LoVo (cell line): Measurements from ENCODE around the gene ELFN2.
"Not testable (repeated sequence)": the region's sequence is repeated elsewhere in the genome, so short reads cannot be mapped to it uniquely, and the experiment has no call there.

Experiments used
- DNase-seq: peaks from one replicate; pipeline ENCODE4 v3.0.0-alpha.2; 2016; ENCODE audit warnings: low spot score

Gene ELFN2

GRCh38 chr22:37334859-37335805 is 92.1 kb downstream of the ELFN2 start:
- no peak for DNase-seq

- no peak for DNase-seq
These were observed 92.8 kb downstream of the ELFN2 start for GRCh38 chr22:37334461-37334858.

GRCh38 chr22:37333724-37334460 is 93.4 kb downstream of the ELFN2 start:
- no peak for DNase-seq

- DNase-seq = no peak
These were observed 95.3 kb downstream of the ELFN2 start for GRCh38 chr22:37331856-37332536.

GRCh38 chr22:37331034-37331428 is 96.2 kb downstream of the ELFN2 start:
- DNase-seq = no peak

GRCh38 chr22:37330200-37331033 is 96.9 kb downstream of the ELFN2 start:
- DNase-seq = no peak

- DNase-seq = no peak
These were observed 97.8 kb downstream of the ELFN2 start for GRCh38 chr22:37329238-37330140.

GRCh38 chr22:37328538-37329237 is 98.6 kb downstream of the ELFN2 start:
- not testable (repeated sequence) for DNase-seq

- DNase-seq = peak; percentile 30
These were observed 99.3 kb downstream of the ELFN2 start for GRCh38 chr22:37328017-37328416.

- no peak for DNase-seq
These were observed 100.6 kb downstream of the ELFN2 start for GRCh38 chr22:37326726-37327125.

- no peak for DNase-seq
These were observed 102.3 kb downstream of the ELFN2 start for GRCh38 chr22:37325039-37325395.

- no peak for DNase-seq
These were observed 102.8 kb downstream of the ELFN2 start for GRCh38 chr22:37324340-37325038.

GRCh38 chr22:37320726-37321677 is 106.3 kb downstream of the ELFN2 start:
- no peak for DNase-seq

GRCh38 chr22:37319469-37319868 is 107.8 kb downstream of the ELFN2 start:
- DNase-seq = no peak

GRCh38 chr22:37318364-37319109 is 108.7 kb downstream of the ELFN2 start:
- DNase-seq = no peak
